Globus pallidus (tissue), 1 donor: ENCODE measurements around the gene PTPRT.

Source experiments
- DNase-seq: peaks from one replicate; pipeline ENCODE4 v3.0.0-alpha.2; 2015; ENCODE audit warnings: low spot score

Gene PTPRT

GRCh38 chr20:43189554-43190331 is at the start of gene PTPRT:
Gene PTPRT, minus strand, starts transcription at chr20:43189906. Its CDS starts 173 bp downstream, at chr20:43189733.
- no peak for DNase-seq

GRCh38 chr20:43238833-43239232 is 49.1 kb upstream of the PTPRT start:
- DNase-seq, result no peak

- no peak for DNase-seq
Measured at GRCh38 chr20:43238266-43238665, 48.6 kb upstream of the PTPRT start.

- DNase-seq, result no peak
Measured at GRCh38 chr20:43237651-43238168, 48.0 kb upstream of the PTPRT start.

- no peak for DNase-seq
Measured at GRCh38 chr20:43235998-43236397, 46.3 kb upstream of the PTPRT start.

GRCh38 chr20:43231829-43232228 is 42.1 kb upstream of the PTPRT start:
- DNase-seq, result no peak

GRCh38 chr20:43229696-43230095 is 40.0 kb upstream of the PTPRT start:
- no peak for DNase-seq

GRCh38 chr20:43220612-43221011 is 30.9 kb upstream of the PTPRT start:
- DNase-seq, result no peak

- DNase-seq, result no peak
Measured at GRCh38 chr20:43210901-43211300, 21.2 kb upstream of the PTPRT start.

- DNase-seq, result no peak
Measured at GRCh38 chr20:43209831-43210230, 20.1 kb upstream of the PTPRT start.

GRCh38 chr20:43205699-43206098 is 16.0 kb upstream of the PTPRT start:
- no peak for DNase-seq

GRCh38 chr20:43202100-43202499 is 12.4 kb upstream of the PTPRT start:
- no peak for DNase-seq

GRCh38 chr20:43198607-43199006 is 8.9 kb upstream of the PTPRT start:
- DNase-seq, result no peak

- no peak for DNase-seq
Measured at GRCh38 chr20:43196243-43196642, 6.5 kb upstream of the PTPRT start.

- no peak for DNase-seq
Measured at GRCh38 chr20:43194137-43194536, 4.4 kb upstream of the PTPRT start.

GRCh38 chr20:43193443-43193842 is 3.7 kb upstream of the PTPRT start:
- no peak for DNase-seq

GRCh38 chr20:43191946-43192863 is 2.5 kb upstream of the PTPRT start:
- peak; percentile 21 for DNase-seq

- no peak for DNase-seq
Measured at GRCh38 chr20:43191143-43191542, 1.4 kb upstream of the PTPRT start.

- no peak for DNase-seq
Measured at GRCh38 chr20:43190332-43190953, 737 bp upstream of the PTPRT start.

GRCh38 chr20:43188861-43189553 is 699 bp downstream of the PTPRT start:
- DNase-seq, result no peak

GRCh38 chr20:43188234-43188653 is 1.5 kb downstream of the PTPRT start:
- DNase-seq, result no peak
